IMR-90 (cell line): Measurements from ENCODE around the gene SP140. TPM values are rescaled to one million over a fixed set of nuclear protein-coding genes. Genes with fewer than 3 reads are reported as not detected.

Source experiments
- ATAC-seq: fragments of 200-7000 bp; cut with Tn5 transposase; 2 replicates; pipeline ENCODE4 v1.9.1; 2020; ENCODE audit warnings: low read depth, mild to moderate bottlenecking, moderate library complexity
- BruUV-seq: library from RNA; stranded (reverse); fragments of 400-500 nt; replicated peaks from 2 replicates; lab custom pipeline; 2021; lab: Mats Ljungman, UMichigan
- CTCF ChIA-PET: fragments of 300-600 bp; formaldehyde crosslinking; extraction: SDS; loops from one replicate; lab custom pipeline; 2021; ENCODE audit warnings: antibody characterized with exemption; lab: Yijun Ruan, JAX
- POLR2A ChIA-PET: fragments of 300-600 bp; sonication (Branson Sonifier 250); formaldehyde crosslinking; loops from one replicate; lab custom pipeline; 2022; ENCODE audit warnings: antibody characterized with exemption; ENCODE audit not compliant: unreplicated experiment; lab: Charles Lee
- DNase-seq: peaks from one replicate; pipeline ENCODE4 v3.0.0; 2013
- H2AFZ ChIP-seq: replicated peaks from 2 replicates; pipeline ENCODE3; 2013; ENCODE audit warnings: low read length, mild to moderate bottlenecking; ENCODE audit not compliant: poor library complexity
- H2AK5ac ChIP-seq: 2 replicates; pipeline ENCODE4 v1.6.1; 2013; ENCODE audit warnings: low read depth, low read length, inconsistent platforms
- H2AK9ac ChIP-seq: replicated peaks from 2 replicates; pipeline ENCODE3; 2013; ENCODE audit warnings: mild to moderate bottlenecking, low read depth, low read length, moderate library complexity; ENCODE audit not compliant: poor library complexity
- H2BK120ac ChIP-seq: 2 replicates; pipeline ENCODE4 v1.6.1; 2013; ENCODE audit warnings: low read depth, low read length, inconsistent platforms
- H2BK15ac ChIP-seq: 3 replicates; pipeline ENCODE4 v1.6.1; 2013; ENCODE audit warnings: low read depth, low read length, inconsistent platforms
- H2BK20ac ChIP-seq: 2 replicates; pipeline ENCODE4 v1.6.1; 2013; ENCODE audit warnings: low read depth, mild to moderate bottlenecking, inconsistent platforms, low read length, moderate library complexity
- H2BK5ac ChIP-seq: 2 replicates; pipeline ENCODE4 v1.6.1; 2013; ENCODE audit warnings: mild to moderate bottlenecking, low read depth, low read length, inconsistent platforms; ENCODE audit not compliant: poor library complexity, severe bottlenecking
- H3K14ac ChIP-seq: replicated peaks from 2 replicates; pipeline ENCODE4 v1.6.1; 2013; ENCODE audit warnings: low read depth, low read length, inconsistent platforms
- H3K18ac ChIP-seq: 2 replicates; pipeline ENCODE4 v1.6.1; 2013; ENCODE audit warnings: low read depth, low read length, control low read depth
- H3K23ac ChIP-seq: 2 replicates; pipeline ENCODE4 v1.6.1; 2013; ENCODE audit warnings: low read depth, low read length, inconsistent platforms
- H3K27ac ChIP-seq: 2 replicates; pipeline ENCODE4 v1.5.1; 2013; ENCODE audit warnings: mild to moderate bottlenecking, control low read depth, low read length; ENCODE audit not compliant: insufficient read depth
- H3K27me3 ChIP-seq: 2 replicates; pipeline ENCODE4 v1.6.1; 2013; ENCODE audit warnings: low read length; ENCODE audit not compliant: control insufficient read depth, insufficient read depth
- H3K36me3 ChIP-seq: 2 replicates; pipeline ENCODE4 v1.6.1; 2013; ENCODE audit warnings: low read length, mixed read lengths; ENCODE audit not compliant: control insufficient read depth, insufficient read depth
- H3K4ac ChIP-seq: 2 replicates; pipeline ENCODE4 v1.6.1; 2013; ENCODE audit warnings: low read depth, low read length, inconsistent platforms
- H3K4me1 ChIP-seq: 2 replicates; pipeline ENCODE4 v1.6.1; 2013; ENCODE audit warnings: low read length, mixed read lengths; ENCODE audit not compliant: control insufficient read depth, insufficient read depth
- H3K4me2 ChIP-seq: 2 replicates; pipeline ENCODE4 v1.6.1; 2013; ENCODE audit warnings: low read depth, mild to moderate bottlenecking, control low read depth, low read length, moderate library complexity
- H3K4me3 ChIP-seq: 2 replicates; pipeline ENCODE4 v1.5.1; 2013; ENCODE audit warnings: low read depth, mild to moderate bottlenecking, control low read depth, low read length, moderate library complexity; ENCODE audit not compliant: insufficient read depth
- H3K56ac ChIP-seq: 2 replicates; pipeline ENCODE4 v1.6.1; 2013; ENCODE audit warnings: low read length, inconsistent platforms; ENCODE audit not compliant: insufficient read depth; ENCODE audit errors: extremely low read depth
- H3K79me1 ChIP-seq, 2 experiments: 2 replicates each; pipeline ENCODE4 v1.6.1; 2013; ENCODE audit warnings: low read length in 2 of 2, inconsistent platforms in 1 of 2, low read depth in 1 of 2
- H3K9ac ChIP-seq: 2 replicates; pipeline ENCODE4 v1.6.1; 2013; ENCODE audit warnings: low read depth, low read length, control low read depth
- H3K9me1 ChIP-seq: 2 replicates; pipeline ENCODE4 v1.6.1; 2013; ENCODE audit warnings: low read length, inconsistent platforms; ENCODE audit not compliant: insufficient read depth
- H3K9me3 ChIP-seq: 2 replicates; pipeline ENCODE4 v1.6.1; 2013; ENCODE audit warnings: low read length; ENCODE audit not compliant: control insufficient read depth, insufficient read depth
- H4K20me1 ChIP-seq: 2 replicates; pipeline ENCODE4 v1.6.1; 2013; ENCODE audit warnings: low read length, inconsistent platforms; ENCODE audit not compliant: insufficient read depth
- H4K5ac ChIP-seq: 2 replicates; pipeline ENCODE4 v1.6.1; 2013; ENCODE audit warnings: mild to moderate bottlenecking, low read depth, low read length, control low read depth
- H4K8ac ChIP-seq, 2 experiments: 2 replicates each; pipeline ENCODE4 v1.6.1; 2013; ENCODE audit warnings: low read depth in 2 of 2, low read length in 2 of 2, control low read depth in 1 of 2, inconsistent platforms in 1 of 2
- H4K91ac ChIP-seq: 2 replicates; pipeline ENCODE4 v1.6.1; 2013; ENCODE audit warnings: low read depth, low read length, inconsistent platforms; ENCODE audit not compliant: insufficient read depth
- BHLHE40 ChIP-seq: fragments of 150-350 bp; IDR thresholded peaks from 2 replicates; pipeline ENCODE4 v1.6.1; 2016; ENCODE audit warnings: mild to moderate bottlenecking, low read depth, low read length
- CEBPB ChIP-seq: IDR thresholded peaks from 2 replicates; pipeline ENCODE4 v1.6.1; 2012; ENCODE audit warnings: low read depth, low read length, improper control_type of control experiment
- CHD1 ChIP-seq: IDR thresholded peaks from 2 replicates; pipeline ENCODE4 v1.6.1; 2012; ENCODE audit warnings: low read depth, low read length, improper control_type of control experiment
- CTCF ChIP-seq: conservative IDR thresholded peaks from 2 replicates; pipeline ENCODE4 v1.5.1; 2012; ENCODE audit warnings: mild to moderate bottlenecking, low read depth, low read length, improper control_type of control experiment
- ELK1 ChIP-seq: fragments of 150-350 bp; IDR thresholded peaks from 2 replicates; pipeline ENCODE4 v1.6.1; 2016; ENCODE audit warnings: low read depth, mild to moderate bottlenecking, low read length, moderate library complexity, borderline replicate concordance
- MAFK ChIP-seq: IDR thresholded peaks from 2 replicates; pipeline ENCODE4 v1.6.1; 2012; ENCODE audit warnings: low read depth, low read length, improper control_type of control experiment
- MAZ ChIP-seq: IDR thresholded peaks from 2 replicates; pipeline ENCODE4 v1.6.1; 2012; ENCODE audit warnings: low read depth, mild to moderate bottlenecking, low read length, improper control_type of control experiment, moderate library complexity, borderline replicate concordance
- MXI1 ChIP-seq: IDR thresholded peaks from 2 replicates; pipeline ENCODE4 v1.6.1; 2012; ENCODE audit warnings: low read depth, mild to moderate bottlenecking, low read length, moderate library complexity, borderline replicate concordance
- NFE2L2 ChIP-seq: fragments of 150-350 bp; IDR thresholded peaks from 2 replicates; pipeline ENCODE4 v1.6.1; 2016; ENCODE audit warnings: low read depth, mild to moderate bottlenecking, low read length
- RAD21 ChIP-seq: IDR thresholded peaks from 2 replicates; pipeline ENCODE4 v1.6.1; 2012; ENCODE audit warnings: low read length, improper control_type of control experiment
- RCOR1 ChIP-seq: IDR thresholded peaks from 2 replicates; pipeline ENCODE4 v1.6.1; 2012; ENCODE audit warnings: mild to moderate bottlenecking, low read length, improper control_type of control experiment; ENCODE audit not compliant: insufficient replicate concordance
- RFX5 ChIP-seq: IDR thresholded peaks from 2 replicates; pipeline ENCODE4 v1.8.0; 2012; ENCODE audit warnings: low read depth, mild to moderate bottlenecking, low read length, moderate library complexity
- SMC3 ChIP-seq: fragments of 150-350 bp; IDR thresholded peaks from 2 replicates; pipeline ENCODE4 v1.6.1; 2016; ENCODE audit warnings: low read depth, mild to moderate bottlenecking, antibody characterized with exemption, low read length, moderate library complexity
- USF2 ChIP-seq: fragments of 150-350 bp; IDR thresholded peaks from 2 replicates; pipeline ENCODE4 v1.6.1; 2017; ENCODE audit warnings: mild to moderate bottlenecking, antibody characterized with exemption, low read length, low read depth
- WGBS, 2 experiments: methylation state at CpG; one replicate each; pipeline versions ENCODE4 v1.1.5 to v1.1.7; 2013; ENCODE audit warnings: missing lambda C conversion rate in 2 of 2; ENCODE audit not compliant: insufficient read length in 1 of 2; ENCODE audit errors: extremely low coverage in 2 of 2; 5-methylcytosine and 5-hydroxymethylcytosine counted together
- dilution Hi-C: fragments of 300-500 bp; cut with HindIII; formaldehyde crosslinking; loops from one replicate; pipeline ENCODE4 v1.14.3; 2018; ENCODE audit warnings: low sequenced_read_pairs; ENCODE audit not compliant: unreplicated experiment
- in situ Hi-C: fragments of 300-500 bp; cut with MboI; formaldehyde crosslinking; loops from 3 replicates; pipeline ENCODE4 v1.14.3; 2019; ENCODE audit warnings: low sequenced_read_pairs, inconsistent platforms, mixed read lengths
- intact Hi-C: fragments of 100-400 bp; cut with micrococcal nuclease; formaldehyde crosslinking; loops from 2 replicates; pipeline ENCODE4 v1.10.0; 2022
- polyA plus RNA-seq, 3 experiments: library from polyadenylated mRNA; depleted of rRNA; stranded (reverse); fragments of >200 nt; gene quantifications; 2 replicates each; pipeline ENCODE4 v1.2.3, GENCODE V29; 2012; ENCODE audit warnings: low replicate concordance in 1 of 3
- total RNA-seq: library from RNA; depleted of rRNA; stranded (reverse); fragments of >200 nt; gene quantifications from 2 replicates; pipeline ENCODE4 v1.2.3, GENCODE V29; 2012

Gene SP140
- total and polyA plus RNA-seq, 2 of the 4 experiments (the other 2 are of a cell fraction), result 1.4 TPM

GRCh38 chr2:230179907-230180306 is 45.6 kb upstream of the SP140 start:
- Histone ChIP-seq H2AK5ac (no peak overlapping the region), H4K5ac (no peak overlapping the region), H3K9me3 (no peaks in the 10 kb centered on the region), H3K23ac (no peak overlapping the region), H3K9me1 (peaks cover 3% of the 10 kb centered on the region; the same call in 1 of the 2 replicates), H3K18ac (no peak overlapping the region), H3K14ac (no peak overlapping the region), H3K27ac (no peak overlapping the region), H3K4ac (no peak overlapping the region), H3K79me1 (no peaks in the 10 kb centered on the region), H2BK20ac (no peak overlapping the region), H3K36me3 (peaks cover 7% of the 10 kb centered on the region), H4K8ac (no peak overlapping the region), H3K4me3 (no peak overlapping the region), H4K20me1 (no peaks in the 10 kb centered on the region), H3K4me2 (no peak overlapping the region), H3K9ac (no peak overlapping the region), H2BK120ac (no peak overlapping the region), H2BK5ac (no peak overlapping the region), H4K91ac (no peak overlapping the region), H3K27me3 (no peaks in the 10 kb centered on the region), H2AK9ac (no peak overlapping the region), H2AFZ (no peak overlapping the region), H2BK15ac (no peak overlapping the region), H3K56ac (no peak overlapping the region), H3K4me1 (no peaks in the 10 kb centered on the region)
- ChIA-PET POLR2A (no interaction called here), CTCF (no interaction called here)
- intact Hi-C loops, result no loop called here
- in situ Hi-C loops, result no loop called here
- no peak for TF ChIP-seq ELK1
- TF ChIP-seq CEBPB, result no peak
- TF ChIP-seq CHD1, result no peak
- TF ChIP-seq MAFK, result no peak
- TF ChIP-seq MAZ, result no peak
- TF ChIP-seq BHLHE40, result no peak
- TF ChIP-seq MXI1, result no peak
- no peak for TF ChIP-seq CTCF
- TF ChIP-seq NFE2L2, result no peak
- TF ChIP-seq SMC3, result no peak
- TF ChIP-seq RFX5, result no peak
- TF ChIP-seq RAD21, result no peak
- TF ChIP-seq RCOR1, result no peak
- no peak for TF ChIP-seq USF2
- dilution Hi-C loops, result no loop called here
- BruUV-seq, result no TSS peak
- DNase-seq (no peak), ATAC-seq (no peak)
- WGBS, 2 experiments, result no CpG with 5 or more reads among the region's 7 CpGs
